GM21529 (cell line): ENCODE data around the gene NMNAT3.

Experiments used
- ATAC-seq: cut with Tn5 transposase; IDR thresholded peaks from one replicate; pipeline ENCODE4 v1.9.1; 2021; ENCODE audit not compliant: unreplicated experiment

Gene NMNAT3

GRCh38 chr3:139524841-139525636 lies 152.7 kb downstream of the NMNAT3 start:
- ATAC-seq, result no peak

- ATAC-seq, result no peak
These were observed 154.1 kb downstream of the NMNAT3 start for GRCh38 chr3:139523718-139524117.

- ATAC-seq, result no peak
These were observed 154.6 kb downstream of the NMNAT3 start for GRCh38 chr3:139523166-139523565.

- no peak for ATAC-seq
These were observed 155.4 kb downstream of the NMNAT3 start for GRCh38 chr3:139522421-139522820.

- no peak for ATAC-seq
These were observed 156.0 kb downstream of the NMNAT3 start for GRCh38 chr3:139521816-139522215.

GRCh38 chr3:139521144-139521543 lies 156.6 kb downstream of the NMNAT3 start:
- no peak for ATAC-seq

- ATAC-seq, result peak; percentile 52
These were observed 157.6 kb downstream of the NMNAT3 start for GRCh38 chr3:139519998-139520737.

GRCh38 chr3:139518926-139519842 lies 158.6 kb downstream of the NMNAT3 start:
- ATAC-seq, result no peak

- ATAC-seq, result no peak
These were observed 159.5 kb downstream of the NMNAT3 start for GRCh38 chr3:139518306-139518705.

- no peak for ATAC-seq
These were observed 160.3 kb downstream of the NMNAT3 start for GRCh38 chr3:139517321-139518065.

- no peak for ATAC-seq
These were observed 163.0 kb downstream of the NMNAT3 start for GRCh38 chr3:139514741-139515140.
